NOMO-1 treated with DMSO at 0.1 percent for 48 hours (cell line): Measurements from ENCODE around the gene PARN.
"Not testable (repeated sequence)": the region's sequence is repeated elsewhere in the genome, so short reads cannot be mapped to it uniquely, and the experiment has no call there.

ENCODE experiments used
- DNase-seq: peaks from one replicate; lab custom pipeline; 2025; ENCODE audit not compliant: unreplicated experiment; lab: John Stamatoyannopoulos, UW

Gene PARN

DNA sequence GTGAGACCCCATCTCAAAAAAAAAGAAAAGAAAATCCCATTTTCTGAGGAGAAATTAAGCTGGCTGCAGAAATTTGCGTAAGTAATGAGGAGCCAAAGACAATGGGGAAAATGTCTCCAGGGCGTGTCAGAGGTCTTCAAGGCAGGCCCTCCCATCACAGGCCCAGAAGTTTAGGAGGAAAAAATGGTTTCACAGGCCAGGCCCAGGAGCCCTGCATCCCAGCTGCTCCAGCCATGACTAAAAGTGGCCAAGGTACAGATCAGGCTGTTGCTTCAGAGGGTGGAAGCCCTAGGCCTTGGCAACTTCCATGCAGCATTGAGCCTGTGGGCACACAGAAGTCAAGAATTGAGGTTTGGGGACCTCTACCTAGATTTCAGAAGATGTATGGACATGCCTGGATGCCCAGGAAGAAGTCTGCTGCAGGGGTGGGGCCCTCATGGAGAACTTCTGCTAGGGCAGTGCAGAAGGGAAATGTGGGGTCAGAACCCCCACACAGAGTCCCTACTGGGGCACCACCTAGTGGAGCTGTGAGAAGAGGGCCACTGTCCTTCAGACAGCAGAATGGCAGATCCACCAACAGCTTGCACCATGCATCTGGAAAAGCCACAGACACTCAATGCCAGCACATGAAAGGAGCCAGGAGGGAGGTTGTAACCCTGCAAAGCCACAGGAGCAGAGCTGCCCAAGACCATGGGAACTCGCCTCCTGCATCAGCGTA lies 55.2 kb downstream of the PARN start:
- not testable (repeated sequence) for DNase-seq

DNA sequence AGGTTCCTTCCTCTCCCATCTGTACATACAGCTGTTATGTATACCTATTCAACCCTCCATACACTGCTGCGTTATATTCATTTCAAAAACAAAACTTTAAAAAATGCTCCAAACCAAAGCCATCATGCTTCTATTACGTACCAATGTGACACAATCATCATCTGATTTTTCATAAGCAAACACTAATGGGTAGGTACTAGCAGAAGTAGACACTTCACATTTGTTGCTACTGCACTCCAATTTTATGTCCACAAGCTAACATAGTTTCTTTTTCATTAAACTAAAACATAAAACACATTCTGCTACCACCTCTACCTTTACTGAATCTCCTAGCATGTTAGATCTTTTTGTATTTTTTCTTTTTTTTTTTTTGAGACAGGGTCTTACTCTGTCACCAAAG lies 57.5 kb downstream of the PARN start:
- no peak for DNase-seq

GRCh38 chr16:14569213-14569612 lies 60.8 kb downstream of the PARN start:
- no peak for DNase-seq

- DNase-seq: no peak
Observed at GRCh38 chr16:14566599-14566998, 63.5 kb downstream of the PARN start.

- DNase-seq: no peak
Observed at GRCh38 chr16:14565688-14566025, 64.4 kb downstream of the PARN start.

GRCh38 chr16:14564861-14565687 lies 65.0 kb downstream of the PARN start:
- no peak for DNase-seq

DNA sequence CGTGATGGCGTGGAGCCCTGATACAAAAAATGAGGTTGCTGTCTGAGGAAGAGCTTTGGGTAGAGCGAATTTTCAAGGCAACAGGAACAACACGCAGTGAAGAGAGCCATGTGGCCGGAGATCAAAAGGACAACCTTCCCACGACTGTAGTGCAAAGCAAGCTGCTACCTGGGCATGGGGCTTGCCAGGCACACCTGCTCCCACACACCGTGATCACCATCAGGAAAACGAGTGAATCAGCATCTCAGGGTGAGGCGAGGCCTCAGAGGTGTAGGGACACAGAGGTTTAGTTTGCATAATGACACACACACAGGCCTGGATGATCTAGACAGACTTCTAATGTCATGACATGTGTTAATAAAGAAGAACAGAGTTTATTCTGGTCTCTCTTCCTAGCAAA lies 65.7 kb downstream of the PARN start:
- no peak for DNase-seq

- peak; percentile 55 for DNase-seq
Observed at GRCh38 chr16:14562691-14563491, 67.2 kb downstream of the PARN start.

DNA sequence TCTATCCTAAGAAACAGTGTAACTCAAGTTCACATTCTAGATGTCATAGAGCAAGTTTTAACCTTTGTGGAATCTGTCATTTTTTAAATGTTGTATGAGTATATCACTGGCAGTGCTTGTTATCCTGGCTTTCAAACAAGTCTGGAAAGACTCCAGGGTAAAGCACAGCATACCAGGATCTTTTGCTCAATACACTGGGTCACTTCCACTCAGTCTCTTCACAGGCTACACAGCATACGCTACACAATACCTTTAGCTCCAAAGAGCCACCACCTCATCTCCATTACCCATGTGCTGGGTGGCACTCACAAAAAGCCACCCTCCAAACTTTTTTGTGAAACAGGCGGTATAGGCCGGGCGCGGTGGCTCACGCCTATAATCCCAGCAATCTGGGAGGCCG lies 69.5 kb downstream of the PARN start:
- DNase-seq: no peak

GRCh38 chr16:14559809-14560241 lies 70.2 kb downstream of the PARN start:
- peak; percentile 95 for DNase-seq

DNA sequence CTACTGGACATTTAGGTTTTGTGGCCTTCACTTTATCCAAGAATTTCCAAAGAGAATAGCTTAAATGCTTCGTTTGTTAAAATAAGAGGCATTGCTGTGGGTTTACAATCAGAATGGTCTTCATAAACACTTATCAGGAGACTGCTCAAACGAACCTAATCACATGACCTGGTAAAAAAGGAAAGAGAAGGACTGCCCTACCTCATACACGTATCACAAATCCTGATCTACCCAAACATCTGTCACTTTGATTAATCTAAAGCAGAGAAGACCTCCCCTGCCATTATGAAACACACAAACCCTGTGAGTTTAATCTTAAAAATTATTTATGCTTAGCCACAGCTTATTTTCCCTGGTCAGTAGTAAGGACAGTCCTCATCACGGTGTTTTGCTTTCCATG lies 76.6 kb downstream of the PARN start:
- DNase-seq: no peak

- DNase-seq: no peak
Observed at GRCh38 chr16:14549789-14550153, 80.3 kb downstream of the PARN start.

GRCh38 chr16:14548933-14549788 lies 80.9 kb downstream of the PARN start:
- no peak for DNase-seq

DNA sequence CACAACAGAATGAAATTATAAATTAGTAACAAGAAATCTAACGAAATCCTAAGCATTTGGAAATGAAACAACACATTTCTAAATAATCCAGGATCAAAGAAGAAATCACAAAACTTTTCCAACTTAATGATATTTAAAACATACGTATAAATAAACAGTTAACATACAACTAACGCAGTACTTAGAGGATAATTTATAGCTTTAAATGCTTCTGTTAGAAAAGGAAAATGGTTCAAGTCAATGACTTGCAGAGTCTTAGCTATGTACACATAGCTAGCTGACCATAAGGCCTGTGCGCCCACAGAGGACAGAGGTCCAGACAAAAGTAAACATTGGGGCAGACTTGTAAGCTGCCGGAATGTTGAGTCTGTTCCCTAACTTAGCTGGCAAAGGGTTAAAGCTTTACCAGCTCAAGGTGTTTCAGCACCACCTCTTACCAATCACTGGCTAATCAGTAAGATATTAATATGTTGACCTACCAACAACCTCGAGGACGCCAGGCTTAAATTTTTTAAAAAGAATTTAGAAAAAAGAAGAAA lies 84.6 kb downstream of the PARN start:
- no peak for DNase-seq

DNA sequence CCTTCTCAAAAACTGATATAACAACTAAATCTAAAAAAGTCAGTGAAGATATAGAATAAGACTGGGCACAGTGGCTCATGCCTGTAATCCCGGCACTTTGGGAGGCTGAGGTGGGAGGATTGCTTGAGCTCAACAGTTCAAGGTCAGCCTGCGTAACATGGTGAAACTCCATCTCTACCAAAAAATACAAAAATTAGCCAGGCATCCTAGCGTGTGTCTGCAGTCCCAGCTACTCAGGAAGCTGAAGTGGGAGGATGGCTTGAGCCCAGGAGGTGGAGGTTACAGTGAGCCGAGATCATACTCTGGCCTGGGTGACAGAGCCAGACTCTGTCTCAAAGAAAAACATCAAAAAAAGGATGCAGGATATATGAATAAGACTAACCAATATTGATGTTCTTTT lies 85.2 kb downstream of the PARN start:
- DNase-seq: not testable (repeated sequence)

DNA sequence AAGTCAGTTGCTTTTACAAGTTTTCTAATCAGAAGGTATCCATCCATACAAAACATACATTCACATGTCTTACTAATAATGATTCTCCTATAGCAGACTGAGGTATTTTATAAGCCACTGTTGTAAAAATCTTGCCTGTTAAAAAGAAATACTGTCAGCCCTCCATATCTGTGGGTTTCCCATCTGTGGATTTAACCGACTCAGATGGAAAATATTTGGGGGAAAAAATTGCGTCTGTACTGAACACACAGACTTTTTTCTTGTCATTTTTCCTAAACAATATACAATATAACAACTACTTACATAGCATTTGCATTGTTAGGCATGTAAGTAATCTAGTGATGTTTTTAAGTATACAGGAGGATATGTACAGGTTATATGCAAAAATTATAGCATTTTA lies 90.4 kb downstream of the PARN start:
- DNase-seq: no peak

GRCh38 chr16:14539156-14539555 lies 90.9 kb downstream of the PARN start:
- DNase-seq: no peak

DNA sequence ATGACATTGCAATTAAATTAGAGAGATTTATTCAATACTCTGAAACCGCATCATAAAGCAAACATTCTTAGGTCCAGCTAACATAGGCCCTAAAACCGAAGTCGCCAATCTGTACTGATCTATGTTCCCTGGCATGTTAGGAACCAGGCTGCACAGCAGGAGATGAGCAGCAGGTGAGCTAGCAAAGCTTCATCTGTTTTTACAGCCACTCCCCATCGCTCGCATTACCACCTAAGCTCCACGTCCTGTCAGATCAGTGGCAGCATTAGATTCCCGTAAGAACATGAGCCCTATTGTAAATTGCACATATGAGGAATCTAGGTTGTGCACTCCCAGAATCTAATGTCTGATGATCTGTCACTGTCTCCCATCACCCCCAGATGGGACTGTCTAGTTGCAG lies 91.5 kb downstream of the PARN start:
- DNase-seq: no peak

GRCh38 chr16:14531613-14532012 lies 98.4 kb downstream of the PARN start:
- no peak for DNase-seq

DNA sequence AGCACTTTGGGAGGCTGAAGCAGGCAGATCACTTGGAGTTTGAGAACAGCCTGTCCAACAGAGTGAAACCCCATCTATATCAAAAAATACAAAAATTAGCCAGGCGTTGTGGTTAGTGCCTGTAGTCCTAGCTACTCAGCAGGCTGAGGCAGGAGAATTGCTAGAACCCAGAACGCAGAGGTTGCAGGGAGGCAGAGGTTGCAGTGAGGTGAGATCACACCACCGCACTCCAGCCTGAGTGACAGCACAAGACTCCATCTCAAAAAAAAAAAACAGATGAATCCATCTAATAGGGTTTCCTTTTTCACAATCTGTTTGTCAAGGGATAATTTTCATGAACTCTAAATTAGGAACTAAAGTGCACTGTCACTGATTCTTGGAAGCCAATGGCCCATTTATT lies 99.0 kb downstream of the PARN start:
- no peak for DNase-seq

GRCh38 chr16:14530046-14530445 lies 100.0 kb downstream of the PARN start:
- no peak for DNase-seq
